K562 (cell line): Measurements from ENCODE around the gene SEMA6B. TPM values are rescaled to one million over a fixed set of nuclear protein-coding genes. Genes with fewer than 3 reads are reported as not detected.

ENCODE experiments used
- BCOR ChIP-seq: fragments of 450-650 bp; IDR thresholded peaks from 2 replicates; pipeline ENCODE4 v1.6.1; 2016
- CBFB ChIP-seq: sonication (generic); formaldehyde crosslinking; IDR thresholded peaks from 2 replicates; pipeline ENCODE4 v1.4.0; 2020; ENCODE audit warnings: mild to moderate bottlenecking, missing genetic modification reagents
- CBX1 ChIP-seq: sonication (generic); IDR thresholded peaks from 2 replicates; pipeline ENCODE4 v1.6.1; 2016; ENCODE audit warnings: antibody characterized with exemption, low read depth, mild to moderate bottlenecking
- CEBPG ChIP-seq, 3 experiments: fragments of 200-800 bp in 1 of 3; sonication (Bioruptor generic) in 1 of 3; sonication (generic) in 1 of 3; formaldehyde crosslinking in 1 of 3; IDR thresholded peaks in 2 of 3; conservative IDR thresholded peaks in 1 of 3; 2 replicates each; pipeline versions ENCODE4 v1.6.1 to v1.8.0; 2016 to 2022; ENCODE audit warnings: missing compliant biosample characterization in 2 of 3, missing genetic modification characterization in 2 of 3, mild to moderate bottlenecking in 1 of 3, missing genetic modification reagents in 1 of 3
- CHD4 ChIP-seq: fragments of 200-600 bp; sonication (generic); IDR thresholded peaks from 3 replicates; pipeline ENCODE4 v1.6.1; 2012; ENCODE audit warnings: low read depth, mild to moderate bottlenecking, mixed read lengths, low read length, inconsistent platforms; ENCODE audit not compliant: insufficient read depth, insufficient replicate concordance, poor library complexity, severe bottlenecking
- E2F8 ChIP-seq: fragments of 450-650 bp; IDR thresholded peaks from 2 replicates; pipeline ENCODE4 v1.7.1; 2018; ENCODE audit warnings: mild to moderate bottlenecking, low read depth; ENCODE audit not compliant: partially characterized antibody
- EZH2 ChIP-seq: IDR thresholded peaks from 2 replicates; pipeline ENCODE4 v1.6.1; 2012; ENCODE audit warnings: low read depth, mild to moderate bottlenecking, inconsistent platforms, low read length, borderline replicate concordance
- FOXK1 ChIP-seq: sonication (generic); formaldehyde crosslinking; IDR thresholded peaks from 2 replicates; pipeline ENCODE4 v1.8.0; 2022; ENCODE audit warnings: missing genetic modification reagents, mild to moderate bottlenecking, borderline replicate concordance
- KDM1A ChIP-seq, 2 experiments: fragments of 450-650 bp; IDR thresholded peaks; 2 replicates each; pipeline ENCODE4 v1.6.1; 2016; ENCODE audit warnings: mild to moderate bottlenecking in 2 of 2
- KDM4B ChIP-seq, 2 experiments: fragments of 450-650 bp in 1 of 2; sonication (generic) in 1 of 2; IDR thresholded peaks; 2 replicates each; pipeline ENCODE4 v1.6.1; 2016 to 2017; ENCODE audit warnings: borderline replicate concordance in 2 of 2, antibody characterized with exemption in 1 of 2, low read depth in 1 of 2, mild to moderate bottlenecking in 1 of 2
- NR3C1 ChIP-seq: sonication (generic); formaldehyde crosslinking; IDR thresholded peaks from 2 replicates; pipeline ENCODE4 v1.8.1; 2022; ENCODE audit warnings: missing genetic modification reagents
- PML ChIP-seq: IDR thresholded peaks from 2 replicates; pipeline ENCODE4 v1.6.1; 2012; ENCODE audit warnings: low read length, inconsistent platforms
- RUNX1 ChIP-seq: sonication (generic); IDR thresholded peaks from 2 replicates; pipeline ENCODE4 v1.6.1; 2016; ENCODE audit warnings: antibody characterized with exemption, low read depth
- TAF7 ChIP-seq: fragments of 450-650 bp; IDR thresholded peaks from 2 replicates; pipeline ENCODE4 v1.6.1; 2016; ENCODE audit warnings: missing genetic modification characterization, missing compliant biosample characterization
- THRA ChIP-seq: fragments of 450-650 bp; IDR thresholded peaks from 2 replicates; pipeline ENCODE4 v1.6.1; 2017; ENCODE audit warnings: mild to moderate bottlenecking, moderate library complexity
- ZNF121 ChIP-seq: sonication (generic); formaldehyde crosslinking; conservative IDR thresholded peaks from 2 replicates; pipeline ENCODE4 v1.8.0; 2022; ENCODE audit warnings: missing genetic modification reagents
- ZNF280A ChIP-seq: fragments of 450-650 bp; IDR thresholded peaks from 2 replicates; pipeline ENCODE4 v1.6.1; 2018; ENCODE audit warnings: mild to moderate bottlenecking, low read depth; ENCODE audit not compliant: partially characterized antibody
- ZNF511 ChIP-seq: sonication (generic); formaldehyde crosslinking; IDR thresholded peaks from 2 replicates; pipeline ENCODE4 v1.8.0; 2022; ENCODE audit warnings: mild to moderate bottlenecking, missing genetic modification reagents
- ZNF77 ChIP-seq: fragments of 250-450 bp; sonication (Bioruptor Pico); IDR thresholded peaks from 2 replicates; pipeline ENCODE4 v1.5.0; 2020
- ZNF778 ChIP-seq: fragments of 450-650 bp; formaldehyde crosslinking; IDR thresholded peaks from 2 replicates; pipeline ENCODE4 v1.4.0; 2020; ENCODE audit warnings: mild to moderate bottlenecking, moderate library complexity
- polyA plus RNA-seq, 8 experiments: library from polyadenylated mRNA; depleted of rRNA in 4 of 8; stranded (reverse) in 5 of 8; unstranded in 3 of 8; fragments of >200 nt; fragmentation: Nextera tagmentation in 2 of 8; fragmentation: Illumina TruSeq in 1 of 8; extraction: Ambion mirVana in 2 of 8; extraction: Trizol in 1 of 8; gene quantifications; 2 replicates each; pipeline versions ENCODE4 v1.2.1 to v1.2.3, GENCODE V29; 2011 to 2014; ENCODE audit warnings: inconsistent platforms in 1 of 8, missing spikeins in 1 of 8
- total RNA-seq, 7 experiments: library from RNA; depleted of rRNA in 6 of 7; stranded (reverse); fragments of >200 nt in 6 of 7; fragmentation: Illumina TruSeq in 2 of 7; extraction: Trizol in 2 of 7; gene quantifications; 2 replicates each; pipeline versions ENCODE4 v1.2.1 to v1.2.3, GENCODE V29; 2011 to 2021; ENCODE audit warnings: low replicate concordance in 1 of 7

The SEMA6B gene
- total and polyA plus RNA-seq, 9 of the 15 experiments (the other 6 are each of a cell fraction or from before 2014, with no cell fraction given): 0.65 to 4.6 (median 2.5) TPM; not detected in 2

GRCh38 chr19:4516199-4516938, 43.1 kb downstream of the SEMA6B start (continued):
- TF ChIP-seq KDM1A (IDR thresholded peaks at IDR 0.05): peak; percentile 54 to 60; a peak in 3 of 4 replicates
- TF ChIP-seq RUNX1: no peak
- TF ChIP-seq NR3C1 (CRISPR knock-in tag): no peak
- no peak for TF ChIP-seq E2F8
- no peak for TF ChIP-seq ZNF77 (CRISPR knock-in tag)
- TF ChIP-seq CEBPG (CRISPR knock-in tag; IDR thresholded peaks at IDR 0.05): peak; percentile 59
- peak in 1 of 2 experiments; percentile 39; a peak in 1 of 4 replicates for TF ChIP-seq CEBPG (tag; conservative IDR thresholded peaks at IDR 0.05 in 1 of 2, IDR thresholded peaks at IDR 0.05 in 1 of 2)
- TF ChIP-seq ZNF511 (CRISPR knock-in tag): no peak
- no peak for TF ChIP-seq ZNF121 (CRISPR knock-in tag)
- no peak for TF ChIP-seq KDM4B (IDR thresholded peaks at IDR 0.05; ENCODE audit: borderline replicate concordance in 2 of 2, low read depth in 1 of 2)
- peak; percentile 83 for TF ChIP-seq BCOR
- peak; percentile 38; the same call in 1 of the 2 replicates for TF ChIP-seq CBX1
- TF ChIP-seq FOXK1: no peak
- TF ChIP-seq ZNF778 (CRISPR knock-in tag): no peak
- no peak for TF ChIP-seq THRA
- no peak for TF ChIP-seq EZH2
- TF ChIP-seq CHD4: peak; percentile 81
- TF ChIP-seq TAF7: no peak
- no peak for TF ChIP-seq PML
- TF ChIP-seq CBFB (CRISPR knock-in tag): no peak
- TF ChIP-seq ZNF280A: no peak
- TF ChIP-seq, all 486 proteins: peak for 12
